HUDEP-2 (cell line): Measurements from ENCODE around the gene THUMPD1.
"Not testable (repeated sequence)": the region's sequence is repeated elsewhere in the genome, so short reads cannot be mapped to it uniquely, and the experiment has no call there.

Experiments
- DNase-seq, 76 experiments: peaks; one replicate each; lab custom pipeline; 2025; ENCODE audit not compliant: unreplicated experiment in 76 of 76; lab: John Stamatoyannopoulos, UW

Gene THUMPD1

DNA sequence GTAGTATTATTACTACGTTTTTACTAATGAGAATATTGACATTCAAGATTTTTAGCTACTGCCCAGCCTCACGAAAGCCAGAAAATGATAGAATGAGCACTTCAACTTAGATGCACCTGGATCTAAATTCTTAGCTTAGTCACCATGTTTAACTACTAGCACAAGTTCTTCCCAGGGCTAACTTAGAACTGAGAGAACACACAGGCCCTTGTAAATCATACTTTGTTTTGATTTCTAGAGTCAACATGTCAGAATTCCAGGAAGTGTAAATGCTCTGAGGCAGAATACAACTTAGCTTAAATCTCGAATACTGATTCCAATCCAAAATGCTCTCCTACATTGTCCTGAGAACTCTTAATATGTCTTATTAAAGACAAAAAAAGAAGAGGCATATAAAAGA lies 37.3 kb downstream of the THUMPD1 start:
- DNase-seq = no peak

DNA sequence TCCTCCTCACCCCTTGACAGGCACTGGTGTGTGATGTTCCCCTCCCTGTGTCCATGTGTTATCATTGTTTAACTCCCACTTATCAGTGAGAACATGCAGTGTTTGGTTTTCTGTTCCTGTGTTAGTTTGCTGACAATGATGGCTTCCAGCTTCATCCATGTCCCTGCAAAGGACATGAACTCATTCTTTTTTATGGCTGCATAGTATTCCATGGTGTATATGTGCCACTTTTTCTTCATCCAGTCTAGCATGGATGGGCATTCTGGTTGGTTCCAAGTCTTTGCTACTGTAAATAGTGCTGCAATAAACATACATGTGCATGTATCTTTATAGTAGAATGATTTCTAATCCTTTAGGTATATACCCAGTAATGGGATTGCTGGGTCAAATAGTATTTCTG lies 39.9 kb downstream of the THUMPD1 start:
- not testable (repeated sequence) for DNase-seq

DNA sequence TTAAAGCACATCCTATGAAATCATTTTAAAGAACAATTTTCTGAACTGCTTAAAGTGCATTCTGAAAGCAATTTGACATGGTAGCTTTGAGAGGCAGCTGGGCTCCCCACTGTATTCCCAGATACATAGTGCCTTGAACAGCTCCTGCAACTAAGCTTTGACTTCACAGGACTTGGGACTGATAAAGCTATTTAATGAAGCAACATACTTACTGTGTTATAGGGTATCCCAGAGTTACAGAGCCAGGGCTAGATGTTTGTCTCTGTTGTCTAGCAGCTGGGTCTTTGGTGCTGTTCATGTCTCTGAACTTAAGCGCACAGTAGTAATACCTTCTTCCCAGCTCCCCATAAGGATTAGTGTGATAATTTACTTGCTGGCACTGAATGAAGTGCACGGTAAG lies 45.0 kb downstream of the THUMPD1 start:
- DNase-seq = no peak

DNA sequence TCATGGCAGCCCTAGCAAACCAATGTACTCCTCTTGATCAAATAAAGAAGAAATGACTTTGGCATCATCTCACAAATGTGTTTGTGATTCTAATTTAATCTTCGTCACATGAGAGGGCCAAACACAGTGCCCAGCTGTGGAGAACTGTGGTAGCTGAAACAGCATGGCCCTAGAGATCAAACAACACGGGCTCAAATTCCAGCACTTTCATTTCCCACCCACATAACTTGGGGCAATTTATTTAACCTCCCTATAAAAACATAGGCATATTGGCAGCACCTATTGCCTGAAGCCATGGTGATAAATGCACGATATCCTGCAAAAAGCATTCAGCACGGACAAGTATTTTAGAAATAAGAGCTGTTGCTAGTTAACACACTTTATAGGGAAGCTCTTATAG lies 46.6 kb downstream of the THUMPD1 start:
- DNase-seq = no peak

DNA sequence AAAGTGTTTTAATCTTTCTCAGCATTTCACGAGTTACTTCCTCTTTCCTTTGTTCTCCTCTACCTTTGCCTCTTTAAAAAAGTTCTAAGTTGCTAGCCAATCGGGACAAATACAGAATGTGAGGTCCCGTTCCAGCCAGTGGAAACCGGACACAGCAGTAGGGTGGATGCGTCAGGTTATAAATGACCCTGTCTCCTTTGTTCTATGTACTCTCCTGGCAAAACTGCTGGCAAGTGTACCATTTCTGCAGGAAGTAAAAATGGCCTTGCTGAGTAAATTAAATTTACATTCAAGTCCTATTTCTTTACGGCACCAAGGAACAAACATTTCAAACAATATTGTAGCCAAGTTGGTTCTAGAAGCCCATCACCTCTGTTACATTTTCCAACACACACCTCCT lies 47.5 kb downstream of the THUMPD1 start:
- DNase-seq = not testable (repeated sequence)

DNA sequence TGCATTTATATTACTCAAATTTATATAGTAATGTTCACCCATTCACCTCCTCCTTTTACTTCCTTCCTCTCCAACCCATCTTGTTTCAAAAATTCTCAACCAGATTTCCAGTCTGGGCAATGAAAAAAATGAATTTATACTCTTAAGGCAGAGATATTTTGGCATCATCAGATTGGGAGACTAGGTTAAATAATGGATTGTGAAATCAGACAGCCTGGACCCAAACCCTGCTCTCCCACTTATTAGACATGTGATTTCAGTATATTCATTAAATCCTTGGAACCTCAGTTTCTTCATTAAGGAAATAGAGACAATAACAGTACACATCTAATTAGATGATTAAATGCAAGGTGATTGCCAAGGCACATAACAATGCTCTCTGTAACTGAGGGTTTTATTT lies 52.0 kb downstream of the THUMPD1 start:
- no peak for DNase-seq

DNA sequence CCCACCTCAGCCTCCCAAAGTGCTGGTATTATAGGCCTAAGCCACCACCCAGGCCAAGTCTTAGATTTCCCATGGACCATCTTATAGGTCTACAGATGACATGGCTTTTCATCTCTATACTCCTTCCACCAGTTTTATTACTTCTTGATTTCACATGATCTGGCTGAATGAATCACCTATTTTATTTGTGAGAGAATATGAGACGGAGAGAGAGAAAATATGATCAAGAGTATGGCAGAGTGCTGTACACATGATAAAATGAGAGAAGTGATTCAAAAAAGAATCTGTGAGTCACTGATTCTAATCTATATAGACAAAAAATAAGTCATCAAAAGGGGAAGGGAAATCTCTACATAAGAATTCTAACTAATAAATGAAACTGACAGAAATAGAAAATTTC lies 57.8 kb downstream of the THUMPD1 start:
- DNase-seq = no peak
